ENCODE measurements around the gene IGF2BP2. TPM values are rescaled to one million over a fixed set of nuclear protein-coding genes. Genes with fewer than 3 reads are reported as not detected.

Gene IGF2BP2
- total and polyA plus RNA-seq, 9 of the 15 experiments (the other 6 are each of a cell fraction or from before 2014, with no cell fraction given) = 3.2 to 59.6 (median 30.5) TPM

GRCh38 chr3:185760550-185760949, 64.3 kb downstream of the IGF2BP2 start:
- intact Hi-C loops (cut with micrococcal nuclease) = no loop called here
- Histone ChIP-seq H3K27me3 (ENCODE audit: control insufficient read depth in 2 of 2, insufficient read depth in 2 of 2, low read length in 2 of 2) (no peaks in the 10 kb centered on the region; a peak in 1 of 5 replicates), H2AFZ (ENCODE audit: low read depth, low read length) (no peak overlapping the region), H3K4me3 (no peak overlapping the region), H3K9ac (ENCODE audit: insufficient read depth in 1 of 2, low read depth in 2 of 2, low read length in 2 of 2) (no peak overlapping the region), H3K27ac (ENCODE audit: extremely low read depth, low read depth, low read length) (no peak overlapping the region), H3K9me3 (replicated peaks; ENCODE audit: control insufficient read depth, insufficient read depth, low read depth, low read length) (no peaks in the 10 kb centered on the region; the same call in 1 of the 2 replicates), H3K79me2 (ENCODE audit: control insufficient read depth, insufficient read depth, low read length) (peaks cover 96% of the 10 kb centered on the region), H3K4me2 (ENCODE audit: insufficient read depth, low read length) (no peak overlapping the region), H3K4me1 (replicated peaks in 1 of 2; ENCODE audit: control insufficient read depth in 2 of 2, insufficient read depth in 2 of 2, low read length in 2 of 2) (peaks cover 11 to 51% of the 10 kb centered on the region in 2 experiments), H4K20me1 (replicated peaks; ENCODE audit: control insufficient read depth, insufficient read depth, low read length) (peaks cover 21% of the 10 kb centered on the region; the same call in 1 of the 2 replicates), H3K9me1 (ENCODE audit: control insufficient read depth, insufficient read depth, low read length) (no peaks in the 10 kb centered on the region), H3K36me3 (ENCODE audit: control insufficient read depth, insufficient read depth, low read length) (peaks cover 17% of the 10 kb centered on the region)
- ChIA-PET CTCF (ENCODE audit: low intra/inter-chr PET ratio) (no interaction called here), POLR2A (interaction anchor here (1.5 kb wide), 1 partner anchor 11 kb away, joined by 6 read pairs; no protein-coding TSS in a partner anchor)
- in situ Hi-C loops (cut with MboI) = no loop called here
- DNase-seq (ENCODE audit: extremely low read depth in 1 of 4, low spot score in 3 of 4) (no peak), FAIRE-seq (no peak), ATAC-seq (no peak)
- TF ChIP-seq ARID1B (IDR thresholded peaks at IDR 0.05) = no peak
- TF ChIP-seq ZZZ3 (IDR thresholded peaks at IDR 0.05) = no peak
- BruUV-seq (replicated peaks) = no TSS peak
- WGBS (ENCODE audit: insufficient coverage, low coverage, missing lambda C conversion rate) = 82% methylated on average over 5 of the region's 5 CpGs

DNA sequence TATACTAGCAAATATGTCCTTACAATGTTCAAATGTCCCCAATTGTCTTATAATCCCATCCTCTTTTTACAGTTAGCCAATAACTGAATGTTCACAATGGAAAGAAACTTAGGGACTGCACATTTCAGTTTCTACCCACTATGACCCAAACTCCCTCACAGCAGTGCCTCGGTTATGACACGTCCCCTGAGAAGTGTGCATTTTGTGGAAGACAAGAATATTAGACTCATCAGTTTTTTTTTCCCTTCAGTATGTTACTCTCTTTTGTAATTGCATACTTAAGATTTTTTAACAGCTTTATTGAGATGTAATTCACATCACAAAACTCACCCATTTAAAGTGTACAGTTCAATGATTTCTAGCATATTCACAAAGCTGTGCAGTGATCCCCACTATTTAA, 64.8 kb downstream of the IGF2BP2 start:
- ChIA-PET POLR2A (interaction anchor here (1.5 kb wide), 1 partner anchor 11 kb away, joined by 6 read pairs; no protein-coding TSS in a partner anchor), CTCF (ENCODE audit: low intra/inter-chr PET ratio) (no interaction called here)
- WGBS (ENCODE audit: insufficient coverage, low coverage, missing lambda C conversion rate) = 68% methylated on average over 2 of the region's 2 CpGs
- peaks cover 11 to 51% of the 10 kb centered on the region in 2 experiments for H3K4me1 ChIP-seq (replicated peaks in 1 of 2; ENCODE audit: control insufficient read depth in 2 of 2, insufficient read depth in 2 of 2, low read length in 2 of 2)
- TF ChIP-seq WHSC1 (IDR thresholded peaks at IDR 0.05; ENCODE audit: low read length) = no peak
- TF ChIP-seq ZBTB8A (IDR thresholded peaks at IDR 0.05; ENCODE audit: partially characterized antibody) = no peak
- 0 out of 2 replicates have a peak, but pooled peaks have one; percentile 13 for TF ChIP-seq ZNF316 (IDR thresholded peaks at IDR 0.05)
- no peak for TF ChIP-seq ZNF445 (CRISPR knock-in tag; IDR thresholded peaks at IDR 0.05; ENCODE audit: low read depth)
- H3K9ac ChIP-seq (ENCODE audit: insufficient read depth in 1 of 2, low read depth in 2 of 2, low read length in 2 of 2) = no peak overlapping the region
- no peaks in the 10 kb centered on the region; the same call in 1 of the 2 replicates for H3K9me3 ChIP-seq (replicated peaks; ENCODE audit: control insufficient read depth, insufficient read depth, low read depth, low read length)
- BruUV-seq (replicated peaks) = no TSS peak
- FAIRE-seq (no peak), DNase-seq (ENCODE audit: extremely low read depth in 1 of 4, low spot score in 3 of 4) (no peak), ATAC-seq (no peak)
- no peaks in the 10 kb centered on the region; a peak in 1 of 5 replicates for H3K27me3 ChIP-seq (ENCODE audit: control insufficient read depth in 2 of 2, insufficient read depth in 2 of 2, low read length in 2 of 2)
- H3K27ac ChIP-seq (ENCODE audit: extremely low read depth, low read depth, low read length) = no peak overlapping the region
- in situ Hi-C loops (cut with MboI) = no loop called here
- intact Hi-C loops (cut with micrococcal nuclease) = no loop called here
- H3K9me1 ChIP-seq (ENCODE audit: control insufficient read depth, insufficient read depth, low read length) = no peaks in the 10 kb centered on the region
- H3K4me2 ChIP-seq (ENCODE audit: insufficient read depth, low read length) = no peak overlapping the region
- H2AFZ ChIP-seq (ENCODE audit: low read depth, low read length) = no peak overlapping the region
- H3K36me3 ChIP-seq (ENCODE audit: control insufficient read depth, insufficient read depth, low read length) = peaks cover 20% of the 10 kb centered on the region
- peaks cover 16% of the 10 kb centered on the region; the same call in 1 of the 2 replicates for H4K20me1 ChIP-seq (replicated peaks; ENCODE audit: control insufficient read depth, insufficient read depth, low read length)
- H3K4me3 ChIP-seq = no peak overlapping the region
- peaks cover 94% of the 10 kb centered on the region for H3K79me2 ChIP-seq (ENCODE audit: control insufficient read depth, insufficient read depth, low read length)
